ENCODE measurements around the gene FARS2.

The FARS2 gene

GRCh38 chr6:5666695-5667094, 405.4 kb downstream of the FARS2 start:
- no peak for TF ChIP-seq CTCF (IDR thresholded peaks at IDR 0.05; ENCODE audit: low read depth, low read length)

DNA sequence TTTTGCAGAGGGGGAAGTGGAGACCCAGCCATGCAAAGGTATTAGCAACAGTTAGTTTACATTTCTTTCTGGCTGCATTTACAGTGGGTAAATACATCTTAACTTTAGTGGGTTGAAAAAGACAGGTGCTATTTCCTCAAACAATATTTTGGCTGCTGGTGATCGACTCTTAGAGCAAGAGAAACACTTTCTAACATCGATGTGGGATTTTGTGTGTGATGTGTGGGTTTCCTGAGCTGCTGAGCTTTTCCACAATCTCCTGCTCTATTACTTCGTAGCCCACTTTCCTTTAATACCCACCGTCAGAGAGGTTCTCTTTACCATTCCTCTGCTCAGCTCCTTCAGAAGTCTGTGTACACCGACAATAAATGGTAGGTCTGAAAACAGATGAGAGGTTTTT, 406.4 kb downstream of the FARS2 start:
- no peak for TF ChIP-seq CTCF (IDR thresholded peaks at IDR 0.05; ENCODE audit: low read depth, low read length)
- H3K4me3 ChIP-seq (ENCODE audit: low read depth, low read length): no peak overlapping the region

More at GRCh38 chr6:5666695-5667094, 405.4 kb downstream of the FARS2 start:
- no peak overlapping the region for H3K4me3 ChIP-seq (ENCODE audit: low read depth, low read length)

DNA sequence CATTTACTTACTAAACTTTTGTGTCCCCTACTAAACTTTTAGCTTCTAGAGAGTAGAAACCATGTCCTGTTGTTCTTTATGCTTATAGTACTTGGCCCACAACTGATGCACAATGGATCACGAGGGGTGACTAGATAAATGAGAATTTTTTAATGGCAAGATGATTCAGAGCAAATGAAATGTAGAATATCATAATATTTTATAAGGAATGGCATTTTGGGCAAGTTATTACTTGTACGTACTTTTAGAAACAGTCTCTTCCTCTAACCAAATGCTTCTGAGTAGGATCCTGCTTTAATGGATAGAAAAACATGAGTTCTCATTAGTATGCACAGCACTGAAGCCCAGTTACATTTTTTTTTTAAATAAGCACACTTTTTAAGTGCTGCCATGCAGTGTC, 409.1 kb downstream of the FARS2 start:
- H3K4me3 ChIP-seq (ENCODE audit: low read depth, low read length): no peak overlapping the region
- TF ChIP-seq CTCF (IDR thresholded peaks at IDR 0.05; ENCODE audit: low read depth, low read length): no peak

DNA sequence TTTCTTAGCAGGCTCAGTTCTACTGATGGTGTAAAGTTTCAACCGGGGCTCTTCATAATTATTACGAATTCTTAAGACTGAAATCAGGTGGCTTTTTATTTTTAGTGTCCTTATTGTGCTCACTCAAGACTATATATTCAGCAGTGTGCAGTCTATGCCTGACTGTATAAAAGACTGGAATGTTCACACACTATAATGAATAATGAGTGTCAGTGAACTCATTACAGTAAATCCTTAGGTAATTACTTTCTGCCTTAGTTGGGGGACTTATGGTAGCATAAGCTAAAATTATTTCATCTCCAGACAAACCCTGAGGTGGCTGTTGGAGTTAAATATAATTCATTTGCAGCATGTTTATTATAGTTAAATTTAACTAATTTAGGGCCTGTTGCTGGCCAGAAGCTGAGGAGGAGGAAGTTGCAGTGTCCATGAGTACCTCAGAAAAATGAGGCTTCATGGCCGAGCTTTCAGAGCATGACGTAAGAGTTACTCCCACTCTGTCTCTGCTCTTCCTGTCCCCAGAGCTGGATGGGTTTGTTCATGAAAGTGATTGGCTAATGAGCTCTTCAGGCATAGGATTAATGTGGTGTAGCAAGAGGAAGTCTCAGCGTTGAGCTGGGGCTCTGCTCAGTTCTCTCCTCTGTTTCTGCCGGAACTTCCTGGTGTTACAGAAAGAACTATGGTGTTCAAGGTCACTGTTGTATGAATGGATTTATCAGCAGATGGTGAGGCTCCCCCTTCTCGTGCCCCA, 409.7 kb downstream of the FARS2 start:
- no peak for TF ChIP-seq CTCF (IDR thresholded peaks at IDR 0.05; ENCODE audit: low read depth, low read length)
- H3K4me3 ChIP-seq (ENCODE audit: low read depth, low read length): no peak overlapping the region

GRCh38 chr6:5671601-5672559, 410.6 kb downstream of the FARS2 start:
- no peak overlapping the region for H3K4me3 ChIP-seq (ENCODE audit: low read depth, low read length)
- TF ChIP-seq CTCF (IDR thresholded peaks at IDR 0.05; ENCODE audit: low read depth, low read length): no peak

DNA sequence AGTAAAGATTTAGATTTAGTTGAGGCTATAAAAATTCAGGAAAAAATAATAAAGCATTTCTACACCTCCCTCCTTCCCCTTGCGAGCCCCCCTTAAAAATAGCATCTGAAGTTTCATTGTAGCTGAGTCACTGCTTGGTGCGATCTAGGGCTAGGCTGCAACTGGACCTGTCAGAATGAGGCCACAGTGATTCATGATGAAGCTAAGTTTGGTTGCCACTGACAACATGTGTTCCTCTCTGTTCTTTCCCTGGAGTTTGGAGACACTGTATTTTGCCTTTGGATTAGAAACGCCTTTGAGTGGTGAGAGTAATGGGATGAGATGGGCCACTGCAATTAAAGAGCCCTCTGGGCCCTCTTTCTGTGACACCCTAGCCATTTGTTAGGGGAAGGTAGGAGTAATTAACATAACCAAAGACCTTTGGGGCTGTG, 411.3 kb downstream of the FARS2 start:
- H3K4me3 ChIP-seq (ENCODE audit: low read depth, low read length): no peak overlapping the region
- no peak for TF ChIP-seq CTCF (IDR thresholded peaks at IDR 0.05; ENCODE audit: low read depth, low read length)

All from WI38 (cell line).